ENCODE measurements around the gene HSPB6.
A peak's percentile ranks its signal among the peaks of the same experiment; 100 is the strongest.

- TF ChIP-seq CTCF (IDR thresholded peaks at IDR 0.05; ENCODE audit: insufficient read depth, low read length) (no peak), POLR2AphosphoS5 (IDR thresholded peaks at IDR 0.05; ENCODE audit: low read depth) (peak; percentile 44; the same call in 1 of the 2 replicates), REST (IDR thresholded peaks at IDR 0.05; ENCODE audit: insufficient replicate concordance, low read depth) (no peak)
Observed at GRCh38 chr19:35748106-35749020, 8.5 kb downstream of the HSPB6 start, which contains the start of gene LIN37.

Measured in HL-60 (cell line).